Measurements from ENCODE around the gene RELL1.

Gene RELL1

GRCh38 chr4:37584071-37584470, 102.1 kb downstream of the RELL1 start:
- no peak for TF ChIP-seq CTCF (IDR thresholded peaks at IDR 0.05; ENCODE audit: borderline replicate concordance, insufficient read depth, low read depth, low read length)
- no peak overlapping the region for H3K4me3 ChIP-seq (ENCODE audit: low read depth, low read length)

- no peak for TF ChIP-seq CTCF (IDR thresholded peaks at IDR 0.05; ENCODE audit: borderline replicate concordance, insufficient read depth, low read depth, low read length)
- H3K4me3 ChIP-seq (ENCODE audit: low read depth, low read length), result no peak overlapping the region
These were observed 112.6 kb downstream of the RELL1 start for GRCh38 chr4:37573566-37573965.

- TF ChIP-seq CTCF (IDR thresholded peaks at IDR 0.05; ENCODE audit: borderline replicate concordance, insufficient read depth, low read depth, low read length), result no peak
- no peak overlapping the region for H3K4me3 ChIP-seq (ENCODE audit: low read depth, low read length)
These were observed 117.7 kb downstream of the RELL1 start for GRCh38 chr4:37568489-37568888.

- H3K4me3 ChIP-seq (ENCODE audit: low read depth, low read length), result no peak overlapping the region
- no peak for TF ChIP-seq CTCF (IDR thresholded peaks at IDR 0.05; ENCODE audit: borderline replicate concordance, insufficient read depth, low read depth, low read length)
These were observed 118.3 kb downstream of the RELL1 start for GRCh38 chr4:37567836-37568235.

- H3K4me3 ChIP-seq (ENCODE audit: low read depth, low read length), result no peak overlapping the region
These were observed 123.6 kb downstream of the RELL1 start for GRCh38 chr4:37562592-37562991.

GRCh38 chr4:37561803-37562207, 124.4 kb downstream of the RELL1 start:
- no peak for TF ChIP-seq CTCF (IDR thresholded peaks at IDR 0.05; ENCODE audit: borderline replicate concordance, insufficient read depth, low read depth, low read length)
- no peak overlapping the region for H3K4me3 ChIP-seq (ENCODE audit: low read depth, low read length)

More at GRCh38 chr4:37562592-37562991, 123.6 kb downstream of the RELL1 start:
- no peak for TF ChIP-seq CTCF (IDR thresholded peaks at IDR 0.05; ENCODE audit: borderline replicate concordance, insufficient read depth, low read depth, low read length)

- TF ChIP-seq CTCF (IDR thresholded peaks at IDR 0.05; ENCODE audit: borderline replicate concordance, insufficient read depth, low read depth, low read length), result no peak
- H3K4me3 ChIP-seq (ENCODE audit: low read depth, low read length), result no peak overlapping the region
These were observed 124.9 kb downstream of the RELL1 start for GRCh38 chr4:37561196-37561802.
